PFSK-1 (cell line): ENCODE data around the gene ECHS1.

Experiments used
- FOXP2 ChIP-seq: optimal IDR thresholded peaks from 2 replicates; pipeline ENCODE3; 2011; ENCODE audit warnings: borderline replicate concordance, control low read depth, inconsistent platforms; ENCODE audit not compliant: insufficient read depth; ENCODE audit errors: extremely low read length, extremely low read depth
- POLR2AphosphoS5 ChIP-seq: IDR thresholded peaks from 2 replicates; pipeline ENCODE4 v1.6.1; 2012; ENCODE audit warnings: low read depth, mild to moderate bottlenecking, control low read depth, low read length, moderate library complexity
- REST ChIP-seq, 2 experiments: IDR thresholded peaks; 2 replicates each; pipeline versions ENCODE4 v1.6.1 to v1.8.0; 2011 to 2012; ENCODE audit warnings: low read depth in 2 of 2, low read length in 2 of 2, control low read depth in 1 of 2, inconsistent platforms in 1 of 2, mild to moderate bottlenecking in 1 of 2, moderate library complexity in 1 of 2; ENCODE audit not compliant: insufficient read depth in 1 of 2
- SIN3A ChIP-seq: IDR thresholded peaks from 2 replicates; pipeline ENCODE4 v1.6.1; 2012; ENCODE audit warnings: mild to moderate bottlenecking, low read length, moderate library complexity, borderline replicate concordance; ENCODE audit not compliant: insufficient read depth
- TAF1 ChIP-seq: IDR thresholded peaks from 2 replicates; pipeline ENCODE4 v1.6.1; 2012; ENCODE audit warnings: low read length, control low read depth, borderline replicate concordance; ENCODE audit not compliant: insufficient read depth

Gene ECHS1

GRCh38 chr10:133359554-133359971, 13.6 kb downstream of the ECHS1 start:
- TF ChIP-seq TAF1 (no peak), REST (IDR thresholded peaks at IDR 0.05; ENCODE audit: insufficient read depth in 1 of 2, low read depth in 2 of 2, low read length in 2 of 2) (no peak), POLR2AphosphoS5 (no peak), SIN3A (no peak), FOXP2 (no peak)

- no peak for TF ChIP-seq REST (IDR thresholded peaks at IDR 0.05; ENCODE audit: insufficient read depth in 1 of 2, low read depth in 2 of 2, low read length in 2 of 2)
- no peak for TF ChIP-seq SIN3A
- no peak for TF ChIP-seq TAF1
Measured at GRCh38 chr10:133358925-133359310, 14.2 kb downstream of the ECHS1 start.

GRCh38 chr10:133358162-133358924, 14.8 kb downstream of the ECHS1 start:
- TF ChIP-seq SIN3A (no peak), POLR2AphosphoS5 (no peak), FOXP2 (no peak), REST (IDR thresholded peaks at IDR 0.05; ENCODE audit: insufficient read depth in 1 of 2, low read depth in 2 of 2, low read length in 2 of 2) (no peak), TAF1 (no peak)

GRCh38 chr10:133357285-133358161, 15.6 kb downstream of the ECHS1 start, which contains the start of gene FUOM:
Gene FUOM (minus strand): TSS chr10:133358019. CDS start chr10:133358007, 12 bp downstream.
- TF ChIP-seq POLR2AphosphoS5 (no peak), FOXP2 (no peak), SIN3A (no peak), REST (IDR thresholded peaks at IDR 0.05; ENCODE audit: insufficient read depth in 1 of 2, low read depth in 2 of 2, low read length in 2 of 2) (no peak), TAF1 (no peak)
